ENCODE data around the gene GALNT7. TPM values are rescaled to one million over a fixed set of nuclear protein-coding genes. Genes with fewer than 3 reads are reported as not detected.

The GALNT7 gene
- polyA plus RNA-seq, 1 donor from 2014 or later: 15.0 TPM

DNA sequence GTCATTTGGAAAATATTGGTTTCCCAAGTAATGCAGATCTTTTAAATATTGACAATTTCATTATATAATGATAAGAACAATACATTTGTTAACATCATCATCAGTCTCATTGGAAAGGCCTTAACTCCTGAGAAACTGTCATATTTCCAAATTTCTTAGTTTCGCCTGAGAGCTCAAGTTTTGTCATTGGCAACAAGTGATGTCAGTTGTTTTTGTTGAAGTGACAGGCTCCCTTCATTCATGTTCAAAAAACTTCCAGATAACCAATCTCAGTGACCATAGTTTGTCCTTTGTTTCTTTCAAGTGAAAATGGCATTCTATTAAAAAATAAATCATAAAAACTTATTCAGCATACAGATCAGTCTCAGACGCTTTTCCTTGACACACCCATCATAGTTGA lies 93.8 kb downstream of the GALNT7 start:
- Histone ChIP-seq H3K9me3 (ENCODE audit: low read length) (no peaks in the 10 kb centered on the region), H3K27me3 (ENCODE audit: insufficient read depth, low read depth, low read length) (no peaks in the 10 kb centered on the region), H4K20me1 (ENCODE audit: insufficient read depth) (no peaks in the 10 kb centered on the region), H3K79me2 (replicated peaks; ENCODE audit: insufficient read depth, low read length) (no peaks in the 10 kb centered on the region), H3K4me2 (ENCODE audit: low read length) (no peak overlapping the region), H3K36me3 (ENCODE audit: insufficient read depth, low read length) (no peaks in the 10 kb centered on the region), H3K9ac (ENCODE audit: low read length) (no peak overlapping the region), H2AFZ (ENCODE audit: low read depth, low read length) (no peak overlapping the region), H3K9me2 (ENCODE audit: insufficient read depth, low read length) (no peaks in the 10 kb centered on the region), H3K27ac (ENCODE audit: low read length) (no peak overlapping the region), H3F3A (ENCODE audit: insufficient read depth, low read length, poor library complexity, severe bottlenecking) (no peaks in the 10 kb centered on the region), H3K4me3 (ENCODE audit: low read length) (no peak overlapping the region)
- TF ChIP-seq TAF1 (IDR thresholded peaks at IDR 0.05; ENCODE audit: low read depth): no peak
- TF ChIP-seq, protein P1, sequence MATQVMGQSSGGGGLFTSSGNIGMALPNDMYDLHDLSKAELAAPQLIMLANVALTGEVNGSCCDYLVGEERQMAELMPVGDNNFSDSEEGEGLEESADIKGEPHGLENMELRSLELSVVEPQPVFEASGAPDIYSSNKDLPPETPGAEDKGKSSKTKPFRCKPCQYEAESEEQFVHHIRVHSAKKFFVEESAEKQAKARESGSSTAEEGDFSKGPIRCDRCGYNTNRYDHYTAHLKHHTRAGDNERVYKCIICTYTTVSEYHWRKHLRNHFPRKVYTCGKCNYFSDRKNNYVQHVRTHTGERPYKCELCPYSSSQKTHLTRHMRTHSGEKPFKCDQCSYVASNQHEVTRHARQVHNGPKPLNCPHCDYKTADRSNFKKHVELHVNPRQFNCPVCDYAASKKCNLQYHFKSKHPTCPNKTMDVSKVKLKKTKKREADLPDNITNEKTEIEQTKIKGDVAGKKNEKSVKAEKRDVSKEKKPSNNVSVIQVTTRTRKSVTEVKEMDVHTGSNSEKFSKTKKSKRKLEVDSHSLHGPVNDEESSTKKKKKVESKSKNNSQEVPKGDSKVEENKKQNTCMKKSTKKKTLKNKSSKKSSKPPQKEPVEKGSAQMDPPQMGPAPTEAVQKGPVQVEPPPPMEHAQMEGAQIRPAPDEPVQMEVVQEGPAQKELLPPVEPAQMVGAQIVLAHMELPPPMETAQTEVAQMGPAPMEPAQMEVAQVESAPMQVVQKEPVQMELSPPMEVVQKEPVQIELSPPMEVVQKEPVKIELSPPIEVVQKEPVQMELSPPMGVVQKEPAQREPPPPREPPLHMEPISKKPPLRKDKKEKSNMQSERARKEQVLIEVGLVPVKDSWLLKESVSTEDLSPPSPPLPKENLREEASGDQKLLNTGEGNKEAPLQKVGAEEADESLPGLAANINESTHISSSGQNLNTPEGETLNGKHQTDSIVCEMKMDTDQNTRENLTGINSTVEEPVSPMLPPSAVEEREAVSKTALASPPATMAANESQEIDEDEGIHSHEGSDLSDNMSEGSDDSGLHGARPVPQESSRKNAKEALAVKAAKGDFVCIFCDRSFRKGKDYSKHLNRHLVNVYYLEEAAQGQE (IDR thresholded peaks at IDR 0.05; ENCODE audit: borderline replicate concordance): no peak

DNA sequence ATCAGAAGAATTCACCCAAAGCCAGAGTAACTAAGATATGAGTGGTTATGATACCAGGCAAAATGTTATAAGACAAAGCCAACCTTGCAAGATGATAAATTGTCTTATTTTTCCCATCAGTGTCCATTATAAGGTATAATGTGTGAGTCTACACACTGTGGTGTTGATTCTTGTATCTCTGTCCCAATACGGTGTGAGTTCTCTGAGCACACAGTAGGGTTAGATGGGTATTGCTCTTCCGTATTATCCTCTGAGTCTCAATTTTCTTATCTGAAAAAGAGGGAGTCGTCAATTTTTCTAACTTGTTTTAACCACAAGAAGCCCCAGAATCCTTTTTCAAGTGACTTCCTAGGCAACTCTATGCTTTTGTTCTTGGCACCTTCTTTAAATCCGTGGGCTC lies 95.6 kb downstream of the GALNT7 start:
- Histone ChIP-seq H3K36me3 (ENCODE audit: insufficient read depth, low read length) (no peaks in the 10 kb centered on the region), H3K4me3 (ENCODE audit: low read length) (no peak overlapping the region), H4K20me1 (ENCODE audit: insufficient read depth) (no peaks in the 10 kb centered on the region), H2AFZ (ENCODE audit: low read depth, low read length) (no peak overlapping the region), H3K79me2 (replicated peaks; ENCODE audit: insufficient read depth, low read length) (no peaks in the 10 kb centered on the region), H3K27ac (ENCODE audit: low read length) (no peak overlapping the region), H3F3A (ENCODE audit: insufficient read depth, low read length, poor library complexity, severe bottlenecking) (no peaks in the 10 kb centered on the region), H3K9ac (ENCODE audit: low read length) (no peak overlapping the region), H3K9me2 (ENCODE audit: insufficient read depth, low read length) (no peaks in the 10 kb centered on the region), H3K9me3 (ENCODE audit: low read length) (no peaks in the 10 kb centered on the region), H3K27me3 (ENCODE audit: insufficient read depth, low read depth, low read length) (no peaks in the 10 kb centered on the region), H3K4me2 (ENCODE audit: low read length) (no peak overlapping the region)
- TF ChIP-seq, protein P1 (IDR thresholded peaks at IDR 0.05; ENCODE audit: borderline replicate concordance): no peak
- no peak for TF ChIP-seq SMC3 (conservative IDR thresholded peaks at IDR 0.05; ENCODE audit: poor library complexity)
- no peak for TF ChIP-seq TAF1 (IDR thresholded peaks at IDR 0.05; ENCODE audit: low read depth)
- TF ChIP-seq MXI1 (conservative IDR thresholded peaks at IDR 0.05; ENCODE audit: poor library complexity, severe bottlenecking): no peak
- no peak for TF ChIP-seq EZH2 (IDR thresholded peaks at IDR 0.05; ENCODE audit: borderline replicate concordance, insufficient read depth, low read length, poor library complexity, severe bottlenecking)
- no peak for TF ChIP-seq RAD21 (conservative IDR thresholded peaks at IDR 0.05)
- TF ChIP-seq, protein P2, sequence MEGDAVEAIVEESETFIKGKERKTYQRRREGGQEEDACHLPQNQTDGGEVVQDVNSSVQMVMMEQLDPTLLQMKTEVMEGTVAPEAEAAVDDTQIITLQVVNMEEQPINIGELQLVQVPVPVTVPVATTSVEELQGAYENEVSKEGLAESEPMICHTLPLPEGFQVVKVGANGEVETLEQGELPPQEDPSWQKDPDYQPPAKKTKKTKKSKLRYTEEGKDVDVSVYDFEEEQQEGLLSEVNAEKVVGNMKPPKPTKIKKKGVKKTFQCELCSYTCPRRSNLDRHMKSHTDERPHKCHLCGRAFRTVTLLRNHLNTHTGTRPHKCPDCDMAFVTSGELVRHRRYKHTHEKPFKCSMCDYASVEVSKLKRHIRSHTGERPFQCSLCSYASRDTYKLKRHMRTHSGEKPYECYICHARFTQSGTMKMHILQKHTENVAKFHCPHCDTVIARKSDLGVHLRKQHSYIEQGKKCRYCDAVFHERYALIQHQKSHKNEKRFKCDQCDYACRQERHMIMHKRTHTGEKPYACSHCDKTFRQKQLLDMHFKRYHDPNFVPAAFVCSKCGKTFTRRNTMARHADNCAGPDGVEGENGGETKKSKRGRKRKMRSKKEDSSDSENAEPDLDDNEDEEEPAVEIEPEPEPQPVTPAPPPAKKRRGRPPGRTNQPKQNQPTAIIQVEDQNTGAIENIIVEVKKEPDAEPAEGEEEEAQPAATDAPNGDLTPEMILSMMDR (IDR thresholded peaks at IDR 0.05; ENCODE audit: poor library complexity, severe bottlenecking): no peak
- no peak for TF ChIP-seq EP300 (conservative IDR thresholded peaks at IDR 0.05; ENCODE audit: poor library complexity, severe bottlenecking)
- TF ChIP-seq POLR2AphosphoS5 (IDR thresholded peaks at IDR 0.05): no peak

All from neural cell (in vitro differentiated cells).